ENCODE data around the gene PSMD11. TPM values are rescaled to one million over a fixed set of nuclear protein-coding genes. Genes with fewer than 3 reads are reported as not detected.

The PSMD11 gene
- total and polyA plus RNA-seq, 2 of the 13 experiments (the other 11 are each of a cell fraction or from before 2014, with no cell fraction given): 69.8 to 152 TPM

DNA sequence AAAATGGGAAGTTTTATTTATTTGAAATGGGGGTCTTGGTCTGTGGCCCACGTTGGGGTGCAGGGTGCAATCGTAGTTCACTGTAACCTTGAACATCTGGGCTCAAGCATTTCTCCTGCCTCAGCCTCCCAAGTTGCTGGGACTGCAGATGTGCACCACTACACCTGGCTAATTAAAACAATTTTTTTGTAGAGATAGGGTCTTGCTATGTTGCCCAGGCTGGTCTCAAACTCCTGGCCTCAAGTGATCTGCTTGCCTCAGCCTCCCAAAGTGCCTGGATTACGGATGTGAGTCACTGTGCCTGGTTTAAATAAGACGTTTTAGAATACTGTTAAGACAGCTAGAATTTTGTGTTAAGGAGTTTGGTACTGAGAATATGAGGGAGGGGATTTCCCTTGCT, 15.7 kb downstream of the PSMD11 start (continued):
- TF ChIP-seq, protein P1, sequence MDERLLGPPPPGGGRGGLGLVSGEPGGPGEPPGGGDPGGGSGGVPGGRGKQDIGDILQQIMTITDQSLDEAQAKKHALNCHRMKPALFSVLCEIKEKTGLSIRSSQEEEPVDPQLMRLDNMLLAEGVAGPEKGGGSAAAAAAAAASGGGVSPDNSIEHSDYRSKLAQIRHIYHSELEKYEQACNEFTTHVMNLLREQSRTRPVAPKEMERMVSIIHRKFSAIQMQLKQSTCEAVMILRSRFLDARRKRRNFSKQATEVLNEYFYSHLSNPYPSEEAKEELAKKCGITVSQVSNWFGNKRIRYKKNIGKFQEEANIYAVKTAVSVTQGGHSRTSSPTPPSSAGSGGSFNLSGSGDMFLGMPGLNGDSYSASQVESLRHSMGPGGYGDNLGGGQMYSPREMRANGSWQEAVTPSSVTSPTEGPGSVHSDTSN (CRISPR knock-in tag; IDR thresholded peaks at IDR 0.05): no peak
- TF ChIP-seq ZNF883 (CRISPR knock-in tag; IDR thresholded peaks at IDR 0.05; ENCODE audit: not compliant biosample characterization) (no peak), TOE1 (CRISPR knock-in tag; IDR thresholded peaks at IDR 0.05) (no peak)
- TF ChIP-seq, protein P2, sequence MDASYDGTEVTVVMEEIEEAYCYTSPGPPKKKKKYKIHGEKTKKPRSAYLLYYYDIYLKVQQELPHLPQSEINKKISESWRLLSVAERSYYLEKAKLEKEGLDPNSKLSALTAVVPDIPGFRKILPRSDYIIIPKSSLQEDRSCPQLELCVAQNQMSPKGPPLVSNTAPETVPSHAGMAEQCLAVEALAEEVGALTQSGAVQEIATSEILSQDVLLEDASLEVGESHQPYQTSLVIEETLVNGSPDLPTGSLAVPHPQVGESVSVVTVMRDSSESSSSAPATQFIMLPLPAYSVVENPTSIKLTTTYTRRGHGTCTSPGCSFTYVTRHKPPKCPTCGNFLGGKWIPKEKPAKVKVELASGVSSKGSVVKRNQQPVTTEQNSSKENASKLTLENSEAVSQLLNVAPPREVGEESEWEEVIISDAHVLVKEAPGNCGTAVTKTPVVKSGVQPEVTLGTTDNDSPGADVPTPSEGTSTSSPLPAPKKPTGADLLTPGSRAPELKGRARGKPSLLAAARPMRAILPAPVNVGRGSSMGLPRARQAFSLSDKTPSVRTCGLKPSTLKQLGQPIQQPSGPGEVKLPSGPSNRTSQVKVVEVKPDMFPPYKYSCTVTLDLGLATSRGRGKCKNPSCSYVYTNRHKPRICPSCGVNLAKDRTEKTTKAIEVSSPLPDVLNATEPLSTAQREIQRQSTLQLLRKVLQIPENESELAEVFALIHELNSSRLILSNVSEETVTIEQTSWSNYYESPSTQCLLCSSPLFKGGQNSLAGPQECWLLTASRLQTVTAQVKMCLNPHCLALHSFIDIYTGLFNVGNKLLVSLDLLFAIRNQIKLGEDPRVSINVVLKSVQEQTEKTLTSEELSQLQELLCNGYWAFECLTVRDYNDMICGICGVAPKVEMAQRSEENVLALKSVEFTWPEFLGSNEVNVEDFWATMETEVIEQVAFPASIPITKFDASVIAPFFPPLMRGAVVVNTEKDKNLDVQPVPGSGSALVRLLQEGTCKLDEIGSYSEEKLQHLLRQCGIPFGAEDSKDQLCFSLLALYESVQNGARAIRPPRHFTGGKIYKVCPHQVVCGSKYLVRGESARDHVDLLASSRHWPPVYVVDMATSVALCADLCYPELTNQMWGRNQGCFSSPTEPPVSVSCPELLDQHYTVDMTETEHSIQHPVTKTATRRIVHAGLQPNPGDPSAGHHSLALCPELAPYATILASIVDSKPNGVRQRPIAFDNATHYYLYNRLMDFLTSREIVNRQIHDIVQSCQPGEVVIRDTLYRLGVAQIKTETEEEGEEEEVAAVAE (CRISPR knock-in tag; IDR thresholded peaks at IDR 0.05; ENCODE audit: borderline replicate concordance): no peak

DNA sequence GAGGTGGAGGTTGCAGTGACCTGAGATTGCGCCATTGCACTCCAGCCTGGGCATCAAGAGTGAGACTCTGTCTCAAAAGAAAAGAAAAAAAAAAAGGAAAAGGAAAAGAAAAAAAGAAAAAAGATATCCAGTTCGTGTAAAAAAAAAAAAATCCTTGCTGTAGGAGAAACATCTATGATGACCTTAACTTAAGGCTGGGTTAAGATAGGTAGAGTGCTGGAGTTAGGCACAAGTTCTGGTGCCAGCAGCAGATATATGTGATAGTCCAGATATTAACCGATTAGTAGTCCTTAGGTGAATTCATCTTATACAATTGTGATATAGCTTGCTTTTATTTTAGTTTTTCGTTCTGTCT, 17.2 kb downstream of the PSMD11 start:
- Histone ChIP-seq H3K4me1 (ENCODE audit: insufficient read depth, low read length) (no peaks in the 10 kb centered on the region), H4K20me1 (ENCODE audit: insufficient read depth, low read length) (peaks cover 15% of the 10 kb centered on the region), H3K4me3 (replicated peaks in 1 of 3; ENCODE audit: insufficient read depth in 1 of 3, low read depth in 2 of 3, low read length in 3 of 3) (no peak overlapping the region), H2AFZ (ENCODE audit: low read length) (no peak overlapping the region), H3K9ac (ENCODE audit: insufficient read depth, low read depth, low read length) (no peak overlapping the region), H3K36me3 (replicated peaks in 1 of 2; ENCODE audit: control insufficient read depth in 1 of 2, insufficient read depth in 2 of 2, low read length in 2 of 2) (peaks cover 14 to 78% of the 10 kb centered on the region in 2 experiments), H3K27ac (ENCODE audit: extremely low read length, insufficient read depth, low read length) (no peak overlapping the region), H3K9me3 (ENCODE audit: low read length) (no peaks in the 10 kb centered on the region), H3K4me2 (ENCODE audit: low read depth, low read length) (no peak overlapping the region), H3K79me2 (ENCODE audit: insufficient read depth, low read length) (peaks cover 17% of the 10 kb centered on the region), H3K27me3 (ENCODE audit: control insufficient read depth in 1 of 2, insufficient read depth in 2 of 2, low read length in 2 of 2) (no peaks in the 10 kb centered on the region)
- TF ChIP-seq ZNF292 (CRISPR knock-in tag; IDR thresholded peaks at IDR 0.05; ENCODE audit: borderline replicate concordance, low read depth) (no peak), ZBTB8A (CRISPR knock-in tag; IDR thresholded peaks at IDR 0.05; ENCODE audit: borderline replicate concordance, low read depth) (no peak), CBX1 (IDR thresholded peaks at IDR 0.05; ENCODE audit: low read depth) (no peak), POGZ (CRISPR knock-in tag; IDR thresholded peaks at IDR 0.05) (no peak), RAD21 (CRISPR knock-in tag; IDR thresholded peaks at IDR 0.05) (no peak)
- TF ChIP-seq, protein P3, sequence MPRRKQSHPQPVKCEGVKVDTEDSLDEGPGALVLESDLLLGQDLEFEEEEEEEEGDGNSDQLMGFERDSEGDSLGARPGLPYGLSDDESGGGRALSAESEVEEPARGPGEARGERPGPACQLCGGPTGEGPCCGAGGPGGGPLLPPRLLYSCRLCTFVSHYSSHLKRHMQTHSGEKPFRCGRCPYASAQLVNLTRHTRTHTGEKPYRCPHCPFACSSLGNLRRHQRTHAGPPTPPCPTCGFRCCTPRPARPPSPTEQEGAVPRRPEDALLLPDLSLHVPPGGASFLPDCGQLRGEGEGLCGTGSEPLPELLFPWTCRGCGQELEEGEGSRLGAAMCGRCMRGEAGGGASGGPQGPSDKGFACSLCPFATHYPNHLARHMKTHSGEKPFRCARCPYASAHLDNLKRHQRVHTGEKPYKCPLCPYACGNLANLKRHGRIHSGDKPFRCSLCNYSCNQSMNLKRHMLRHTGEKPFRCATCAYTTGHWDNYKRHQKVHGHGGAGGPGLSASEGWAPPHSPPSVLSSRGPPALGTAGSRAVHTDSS (CRISPR knock-in tag; conservative IDR thresholded peaks at IDR 0.05): no peak
- ATAC-seq (no peak; the same call in 2 of the 3 replicates), FAIRE-seq (no peak), DNase-seq (ENCODE audit: low spot score) (no peak)
- intact Hi-C loops (cut with micrococcal nuclease; ENCODE audit: unreplicated experiment) (no loop called here), in situ Hi-C loops (cut with HindIII; ENCODE audit: extremely low pct_ligation_motif_present, low pct_unique_long_range_greater_than_20kb) (no loop called here)
- POLR2A ChIA-PET: no interaction called here
- 86% methylated on average over 4 of the region's 4 CpGs for WGBS (ENCODE audit: low lambda C conversion rate)
- CTCF ChIA-PET (ENCODE audit: low intra/inter-chr PET ratio, low total read pairs): interaction anchor here (1.4 kb wide), 1 partner anchor 17 kb away, joined by 4 read pairs; the partner anchor contains the start of gene PSMD11
- BruUV-seq (replicated peaks): no TSS peak
